ENCODE results near the gene MACC1. TPM values are rescaled to one million over a fixed set of nuclear protein-coding genes. Genes with fewer than 3 reads are reported as not detected.
A peak's percentile ranks its signal among the peaks of the same experiment; 100 is the strongest.

MACC1 gene
- total RNA-seq, 2 donors from 2014 or later: 15.2 to 16.6 TPM

DNA sequence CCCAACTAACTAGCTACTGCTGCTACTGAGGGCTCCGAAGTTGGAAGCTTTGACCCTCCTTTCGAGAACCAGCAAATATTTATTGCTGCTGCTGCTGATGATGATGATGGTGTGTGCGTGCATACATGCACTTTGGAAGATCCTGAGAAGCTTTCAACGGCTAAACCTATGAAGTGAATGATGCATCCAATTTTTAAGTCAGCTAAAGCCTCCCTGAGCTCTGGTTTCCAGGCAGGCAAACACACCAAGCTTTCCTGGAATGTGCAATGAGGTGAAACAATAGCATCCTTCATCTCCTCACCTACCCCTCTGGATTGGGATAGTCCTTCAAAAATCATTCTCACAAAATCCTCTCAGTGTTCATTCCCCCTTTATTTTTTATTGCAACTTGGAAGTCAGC lies 13.9 kb downstream of the MACC1 start:
- ATAC-seq (no peak), DNase-seq (no peak)
- no peaks in the 10 kb centered on the region for H3K9me3 ChIP-seq
- peaks cover 12% of the 10 kb centered on the region for H3K4me1 ChIP-seq
- intact Hi-C loops (cut with DNase I): no loop called here
- WGBS, 2 donors: 86 to 89% methylated on average over 4 of the region's 4 CpGs
- no peak for TF ChIP-seq POLR2A (IDR thresholded peaks at IDR 0.05)
- TF ChIP-seq, protein P1, sequence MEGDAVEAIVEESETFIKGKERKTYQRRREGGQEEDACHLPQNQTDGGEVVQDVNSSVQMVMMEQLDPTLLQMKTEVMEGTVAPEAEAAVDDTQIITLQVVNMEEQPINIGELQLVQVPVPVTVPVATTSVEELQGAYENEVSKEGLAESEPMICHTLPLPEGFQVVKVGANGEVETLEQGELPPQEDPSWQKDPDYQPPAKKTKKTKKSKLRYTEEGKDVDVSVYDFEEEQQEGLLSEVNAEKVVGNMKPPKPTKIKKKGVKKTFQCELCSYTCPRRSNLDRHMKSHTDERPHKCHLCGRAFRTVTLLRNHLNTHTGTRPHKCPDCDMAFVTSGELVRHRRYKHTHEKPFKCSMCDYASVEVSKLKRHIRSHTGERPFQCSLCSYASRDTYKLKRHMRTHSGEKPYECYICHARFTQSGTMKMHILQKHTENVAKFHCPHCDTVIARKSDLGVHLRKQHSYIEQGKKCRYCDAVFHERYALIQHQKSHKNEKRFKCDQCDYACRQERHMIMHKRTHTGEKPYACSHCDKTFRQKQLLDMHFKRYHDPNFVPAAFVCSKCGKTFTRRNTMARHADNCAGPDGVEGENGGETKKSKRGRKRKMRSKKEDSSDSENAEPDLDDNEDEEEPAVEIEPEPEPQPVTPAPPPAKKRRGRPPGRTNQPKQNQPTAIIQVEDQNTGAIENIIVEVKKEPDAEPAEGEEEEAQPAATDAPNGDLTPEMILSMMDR (IDR thresholded peaks at IDR 0.05): no peak
- H3K27ac ChIP-seq: no peak overlapping the region
- no peak overlapping the region for H3K4me3 ChIP-seq
- H3K36me3 ChIP-seq (replicated peaks in 1 of 2; ENCODE audit: insufficient read depth in 1 of 2, low read depth in 2 of 2): no peaks in the 10 kb centered on the region
- no peaks in the 10 kb centered on the region for H3K27me3 ChIP-seq

DNA sequence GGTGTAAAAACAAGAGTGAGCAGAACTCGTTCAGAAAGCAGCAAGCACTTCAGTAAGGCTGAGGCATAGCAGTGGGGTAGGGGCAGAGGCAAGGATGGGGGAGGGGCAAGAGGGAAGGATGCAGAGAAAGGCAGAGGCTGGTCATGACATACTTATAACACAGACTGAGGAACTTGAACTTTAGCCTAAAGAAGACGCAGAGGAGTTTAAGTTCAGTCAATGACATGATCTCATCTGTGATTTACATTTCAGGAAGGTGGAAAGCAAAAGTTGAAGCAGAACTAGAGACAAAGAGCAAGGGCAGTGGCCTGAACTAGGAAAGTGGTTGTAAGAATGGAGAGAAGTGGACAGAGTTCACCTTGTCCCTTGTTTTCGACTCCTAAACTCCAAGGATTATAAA lies 15.8 kb downstream of the MACC1 start:
- no peak overlapping the region for H3K4me3 ChIP-seq
- DNase-seq (peak in 1 of 4 donors; percentile 20), ATAC-seq (no peak)
- H3K27ac ChIP-seq: peak overlapping the region in 1 of 4 donors; percentile 63
- H3K27me3 ChIP-seq: no peaks in the 10 kb centered on the region
- intact Hi-C loops (cut with DNase I): no loop called here
- H3K9me3 ChIP-seq: no peaks in the 10 kb centered on the region
- 63 to 79% methylated on average over 3 of the region's 3 CpGs for WGBS, 2 donors
- no peaks in the 10 kb centered on the region for H3K36me3 ChIP-seq (replicated peaks in 1 of 2; ENCODE audit: insufficient read depth in 1 of 2, low read depth in 2 of 2)
- H3K4me1 ChIP-seq: peaks cover 23% of the 10 kb centered on the region
- no peak for TF ChIP-seq POLR2A (IDR thresholded peaks at IDR 0.05)
- TF ChIP-seq, protein P1 (IDR thresholded peaks at IDR 0.05): no peak

DNA sequence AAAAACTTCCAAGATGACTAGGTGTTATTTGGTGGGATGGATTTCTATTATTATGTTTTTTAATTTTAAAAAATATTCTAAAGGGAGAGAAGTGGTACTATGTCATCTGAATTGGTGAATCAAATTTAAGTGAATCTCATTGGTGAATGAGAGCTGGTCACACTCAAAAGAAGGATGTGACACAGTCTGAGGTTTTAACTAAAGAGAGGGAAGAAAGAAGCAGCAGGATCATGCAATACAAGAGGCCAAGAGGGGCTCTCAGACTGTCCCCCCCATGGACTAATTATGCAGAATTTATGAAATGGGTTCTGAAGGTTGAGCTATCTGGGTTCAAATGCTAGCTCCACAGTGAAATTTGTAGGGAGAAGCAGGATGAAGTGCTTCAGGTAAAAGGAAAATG lies 16.2 kb downstream of the MACC1 start:
- H3K9me3 ChIP-seq: no peaks in the 10 kb centered on the region
- H3K36me3 ChIP-seq (replicated peaks in 1 of 2; ENCODE audit: insufficient read depth in 1 of 2, low read depth in 2 of 2): no peaks in the 10 kb centered on the region
- no peaks in the 10 kb centered on the region for H3K27me3 ChIP-seq
- TF ChIP-seq, protein P1 (IDR thresholded peaks at IDR 0.05): no peak
- TF ChIP-seq POLR2A (IDR thresholded peaks at IDR 0.05): no peak
- ATAC-seq (no peak), DNase-seq (no peak)
- intact Hi-C loops (cut with DNase I): no loop called here
- peak overlapping the region in 1 of 4 donors; percentile 63 for H3K27ac ChIP-seq
- H3K4me3 ChIP-seq: no peak overlapping the region
- H3K4me1 ChIP-seq: peaks cover 23% of the 10 kb centered on the region

DNA sequence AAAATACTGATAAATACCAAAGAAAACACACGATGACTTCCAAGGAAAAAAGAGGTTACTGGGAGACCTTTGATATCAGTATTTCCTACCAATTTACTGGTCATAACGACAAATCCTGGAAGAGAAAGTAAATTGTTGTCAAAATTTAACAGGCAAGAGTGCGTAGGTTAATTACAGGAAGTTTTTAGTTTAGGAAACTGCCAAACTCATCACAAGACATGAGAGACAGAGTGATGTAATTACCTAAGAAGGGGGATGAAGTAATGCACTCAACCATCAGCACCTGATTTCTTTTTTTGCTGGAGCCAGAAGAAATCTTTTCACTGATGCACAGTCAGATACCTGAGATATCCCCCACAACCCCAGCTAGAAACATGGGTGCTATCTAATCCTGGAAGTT lies 16.8 kb downstream of the MACC1 start:
- Histone ChIP-seq H3K27me3 (no peaks in the 10 kb centered on the region), H3K4me1 (peaks cover 23% of the 10 kb centered on the region), H3K4me3 (no peak overlapping the region), H3K9me3 (no peaks in the 10 kb centered on the region), H3K36me3 (replicated peaks in 1 of 2; ENCODE audit: insufficient read depth in 1 of 2, low read depth in 2 of 2) (no peaks in the 10 kb centered on the region), H3K27ac (peak overlapping the region in 1 of 4 donors; percentile 63)
- no peak for ATAC-seq
- no peak for DNase-seq
- intact Hi-C loops (cut with DNase I): no loop called here
- TF ChIP-seq, protein P1 (IDR thresholded peaks at IDR 0.05): no peak
- TF ChIP-seq POLR2A (IDR thresholded peaks at IDR 0.05): no peak
- WGBS, 2 donors: 32 to 45% methylated on average over 3 of the region's 3 CpGs

DNA sequence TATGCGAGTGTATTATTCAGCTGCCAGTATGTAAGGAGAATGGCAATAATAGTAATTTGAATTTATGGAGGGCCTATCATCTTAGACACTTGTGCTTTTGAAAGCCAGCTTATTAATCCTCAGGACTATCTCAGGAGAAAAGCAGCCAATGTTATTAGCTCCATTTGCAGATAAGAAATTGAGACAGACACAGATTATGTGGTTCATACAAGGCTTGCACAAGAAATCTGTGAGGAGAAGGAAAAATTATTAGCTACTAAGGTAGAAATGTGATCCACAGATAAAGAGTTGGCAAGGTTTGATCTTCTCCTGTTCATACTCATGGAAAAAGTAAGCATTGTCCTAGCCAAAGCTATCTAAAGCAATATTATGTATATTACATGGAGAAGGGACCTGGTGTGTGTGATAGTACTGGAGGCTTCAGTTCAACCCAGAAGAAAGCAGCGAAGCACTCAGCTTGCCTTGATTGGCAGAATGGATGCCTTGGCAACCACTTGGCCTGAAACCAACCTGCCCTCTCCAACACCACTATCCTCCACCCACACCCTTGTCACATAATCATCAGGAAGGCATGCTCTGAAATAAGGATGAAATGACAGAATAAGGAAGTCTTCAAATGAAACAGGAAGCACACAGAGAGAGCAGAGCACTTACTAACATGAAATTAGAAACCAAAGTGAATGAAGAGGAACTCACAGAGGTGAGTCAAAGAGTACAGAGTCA lies 18.0 kb downstream of the MACC1 start:
- H3K27ac ChIP-seq: peak overlapping the region in 3 of 4 donors; percentile 11 to 63 (median 26)
- ATAC-seq: peak; percentile 60
- H3K4me1 ChIP-seq: peaks cover 23% of the 10 kb centered on the region
- no peak for TF ChIP-seq POLR2A (IDR thresholded peaks at IDR 0.05)
- TF ChIP-seq, protein P1 (IDR thresholded peaks at IDR 0.05): no peak
- intact Hi-C loops (cut with DNase I): no loop called here
- no peaks in the 10 kb centered on the region for H3K36me3 ChIP-seq (replicated peaks in 1 of 2; ENCODE audit: insufficient read depth in 1 of 2, low read depth in 2 of 2)
- no peaks in the 10 kb centered on the region for H3K27me3 ChIP-seq
- DNase-seq: peak; percentile 34 to 76 (median 54)
- 59 to 70% methylated on average over 2 of the region's 2 CpGs for WGBS, 2 donors
- H3K4me3 ChIP-seq: no peak overlapping the region
- no peaks in the 10 kb centered on the region for H3K9me3 ChIP-seq

All from body of pancreas (tissue), 4 donors.